Activated CD8-positive, alpha-beta memory T cell treated with anti-CD3 and anti-CD28 coated beads, Interleukin-2, amount 50 U/mL, for 24 hours (primary cell): ENCODE data around the gene PPME1.

Experiments
- DNase-seq: peaks from one replicate; pipeline ENCODE4 v3.0.0-alpha.2; 2020; ENCODE audit errors: extremely low read depth

The PPME1 gene

DNA sequence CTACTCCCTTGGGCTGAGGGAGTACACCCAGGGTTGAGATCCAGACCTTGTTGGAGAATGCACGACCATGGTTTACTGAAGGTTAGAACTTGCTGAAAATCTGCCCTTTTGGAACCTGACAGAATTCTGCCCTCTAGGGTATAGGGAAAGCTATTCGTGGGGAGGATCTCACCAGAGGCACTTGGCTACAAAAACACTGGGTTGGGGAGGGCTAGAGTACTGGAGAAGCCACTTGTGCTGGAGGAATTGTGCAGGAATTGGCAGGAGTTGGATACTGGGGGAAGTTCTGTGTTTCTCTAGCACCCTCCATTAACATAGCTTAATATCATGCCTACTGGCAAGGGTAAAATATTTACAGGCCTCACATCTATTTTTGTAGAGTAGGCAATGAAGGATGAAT is 55.8 kb downstream of the PPME1 start:
- no peak for DNase-seq

GRCh38 chr11:74232311-74232950 is 61.3 kb downstream of the PPME1 start:
- no peak for DNase-seq

- DNase-seq, result no peak
Measured at GRCh38 chr11:74233683-74234082, 62.6 kb downstream of the PPME1 start.

GRCh38 chr11:74235121-74235520 is 64.0 kb downstream of the PPME1 start:
- no peak for DNase-seq

- no peak for DNase-seq
Measured at GRCh38 chr11:74237541-74237940, 66.5 kb downstream of the PPME1 start.

- no peak for DNase-seq
Measured at GRCh38 chr11:74238243-74238642, 67.2 kb downstream of the PPME1 start.

DNA sequence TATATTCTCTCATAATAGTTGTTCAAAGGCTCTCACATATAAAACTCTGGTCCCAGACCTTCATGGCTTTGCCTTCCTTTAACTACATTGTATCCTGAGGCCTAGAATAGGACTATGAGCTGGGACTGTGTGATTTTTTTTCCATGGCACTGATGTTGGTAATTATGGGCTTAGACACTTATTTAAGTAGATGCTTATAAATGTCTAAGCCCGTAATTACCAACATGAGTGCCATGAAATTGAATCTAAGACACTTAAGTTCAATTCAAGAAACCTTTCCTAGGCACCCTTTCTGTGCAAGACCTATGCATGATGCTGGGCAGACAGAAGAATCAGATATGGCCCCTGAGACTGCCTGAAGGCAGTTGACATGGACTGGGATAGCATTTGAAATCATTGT is 77.4 kb downstream of the PPME1 start:
- no peak for DNase-seq

DNA sequence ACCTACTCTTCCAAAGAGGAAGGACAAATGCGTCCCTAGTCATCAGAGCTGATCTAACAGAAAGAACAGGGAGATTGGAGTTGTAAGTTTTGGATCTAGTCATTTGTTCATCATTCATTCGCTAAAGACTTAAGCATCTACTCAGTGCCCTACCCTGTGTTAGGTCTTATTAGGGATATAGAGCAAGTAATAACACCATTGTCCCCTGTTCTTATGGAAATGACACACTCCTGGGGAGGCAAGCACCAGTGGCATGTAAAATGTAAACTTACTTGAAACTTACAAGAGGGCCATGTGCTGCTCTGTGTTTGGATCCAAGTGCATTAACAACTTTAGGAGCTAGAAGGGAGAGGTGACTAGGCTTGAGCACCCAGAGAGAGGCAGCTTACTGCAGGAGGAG is 78.4 kb downstream of the PPME1 start:
- no peak for DNase-seq

GRCh38 chr11:74253361-74253760 is 82.3 kb downstream of the PPME1 start:
- DNase-seq, result no peak

GRCh38 chr11:74255741-74256375 is 84.8 kb downstream of the PPME1 start:
- DNase-seq, result no peak

- DNase-seq, result no peak
Measured at GRCh38 chr11:74256378-74257133, 85.5 kb downstream of the PPME1 start.

- no peak for DNase-seq
Measured at GRCh38 chr11:74257959-74258553, 87.0 kb downstream of the PPME1 start.

- DNase-seq, result no peak
Measured at GRCh38 chr11:74262725-74263124, 91.6 kb downstream of the PPME1 start.

- DNase-seq, result no peak
Measured at GRCh38 chr11:74265256-74265655, 94.2 kb downstream of the PPME1 start.

- DNase-seq, result no peak
Measured at GRCh38 chr11:74267014-74267413, 95.9 kb downstream of the PPME1 start.

DNA sequence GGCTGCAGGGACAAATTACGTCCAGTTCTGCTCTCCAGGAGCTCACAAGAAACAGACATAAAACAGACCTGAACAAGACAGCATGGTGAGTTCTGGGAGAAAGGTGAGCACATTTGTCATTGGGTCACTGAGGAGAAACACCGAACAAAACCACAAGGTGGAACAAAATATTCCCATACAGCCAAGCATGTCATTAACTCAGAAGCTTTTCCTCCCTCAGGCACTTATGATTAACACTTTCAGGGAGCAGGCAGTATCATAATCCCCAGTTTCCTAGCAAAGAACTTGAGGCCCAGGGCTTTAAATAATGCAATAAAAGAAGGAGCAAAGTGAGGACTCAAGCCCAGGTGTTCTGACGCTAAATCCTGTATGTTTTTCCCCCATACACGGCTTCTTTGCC is 97.4 kb downstream of the PPME1 start:
- no peak for DNase-seq

GRCh38 chr11:74269161-74269811 is 98.2 kb downstream of the PPME1 start:
- no peak for DNase-seq

DNA sequence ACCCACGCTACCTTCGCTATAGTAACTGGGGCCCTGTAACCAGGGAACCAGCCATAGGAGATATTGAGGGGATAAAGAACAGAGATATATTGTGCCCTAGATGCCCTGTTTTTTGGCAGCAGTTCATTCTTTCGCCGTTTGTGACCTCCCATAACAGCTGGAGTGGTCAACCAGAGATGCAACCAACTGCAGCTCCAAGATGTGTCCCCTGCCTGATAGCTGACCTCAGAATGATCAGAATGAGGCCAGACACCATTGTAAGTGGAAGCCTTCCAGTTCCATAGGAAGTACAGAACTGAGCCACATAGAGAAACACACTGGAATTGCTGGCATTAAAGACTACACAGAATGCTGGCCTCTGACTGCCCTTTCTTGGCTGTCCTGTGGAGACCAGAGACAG is 101.2 kb downstream of the PPME1 start:
- no peak for DNase-seq

- DNase-seq, result no peak
Measured at GRCh38 chr11:74276581-74276980, 105.5 kb downstream of the PPME1 start.

DNA sequence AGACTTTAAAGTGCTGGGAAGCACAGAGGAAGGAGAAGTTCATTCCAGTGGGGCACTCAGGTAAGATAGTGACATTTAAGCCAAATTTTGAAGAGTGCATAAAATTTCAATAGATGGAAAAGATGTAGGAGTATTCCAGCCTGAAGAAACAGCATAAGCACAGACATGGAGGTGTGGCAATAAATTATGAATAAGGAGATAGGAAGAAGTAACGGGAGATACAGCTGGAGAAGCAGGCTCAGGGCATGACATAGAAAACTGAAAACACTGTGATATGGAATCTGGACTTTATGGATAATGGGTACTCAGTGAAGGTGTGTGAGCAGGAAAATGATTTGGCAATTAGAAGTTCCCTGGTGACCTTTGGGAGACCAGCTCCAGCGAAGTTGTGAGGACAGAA is 107.0 kb downstream of the PPME1 start:
- no peak for DNase-seq

GRCh38 chr11:74278721-74279161 is 107.7 kb downstream of the PPME1 start:
- no peak for DNase-seq

DNA sequence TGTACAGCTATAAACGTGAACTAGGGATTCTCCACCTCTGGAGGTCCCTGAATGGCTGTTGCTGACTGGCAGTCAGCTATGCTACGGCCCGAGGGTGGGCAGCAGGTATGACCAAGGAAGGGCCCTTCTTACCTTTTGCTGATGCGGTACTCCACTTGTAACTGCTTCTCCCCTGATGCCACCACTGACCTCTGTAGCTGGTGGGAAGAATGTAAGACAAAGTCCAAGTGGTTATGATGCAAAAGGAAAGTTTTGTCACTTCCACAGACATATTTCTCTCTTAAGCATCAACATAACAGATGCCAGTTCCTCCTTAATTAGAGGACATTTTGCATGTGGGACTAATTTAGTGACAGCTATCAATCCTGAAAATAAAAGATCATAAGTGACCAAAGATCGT is 108.2 kb downstream of the PPME1 start:
- no peak for DNase-seq
